ENCODE results near the gene SF3B2. TPM values are rescaled to one million over a fixed set of nuclear protein-coding genes. Genes with fewer than 3 reads are reported as not detected.

SF3B2 gene
- total and polyA plus RNA-seq, 9 of the 15 experiments (the other 6 are each of a cell fraction or from before 2014, with no cell fraction given), result 58.3 to 248 (median 157) TPM

GRCh38 chr11:66045177-66045639 lies 7.0 kb upstream of the SF3B2 start:
- FAIRE-seq (peak; percentile 85), ATAC-seq (peak; percentile 98), DNase-seq (ENCODE audit: extremely low read depth in 1 of 4, low spot score in 3 of 4) (peak; percentile 87 to 97 (median 95))
- no peaks in the 10 kb centered on the region for H4K20me1 ChIP-seq (replicated peaks; ENCODE audit: control insufficient read depth, insufficient read depth, low read length)
- 6% methylated on average over 11 of the region's 11 CpGs for WGBS (ENCODE audit: insufficient coverage, low coverage, missing lambda C conversion rate)
- CTCF ChIA-PET (ENCODE audit: low intra/inter-chr PET ratio), result interaction anchor here (0.5 to 1.9 kb wide), 3 partner anchors 24 to 89 kb away, joined by 3 to 5 read pairs (median 3); no protein-coding TSS in a partner anchor
- no peak overlapping the region for H3K27ac ChIP-seq (ENCODE audit: extremely low read depth, low read depth, low read length)
- H3K9me1 ChIP-seq (ENCODE audit: control insufficient read depth, insufficient read depth, low read length), result no peaks in the 10 kb centered on the region
- no peaks in the 10 kb centered on the region for H3K36me3 ChIP-seq (ENCODE audit: control insufficient read depth, insufficient read depth, low read length)
- peak overlapping the region; percentile 71 for H3K4me2 ChIP-seq (ENCODE audit: insufficient read depth, low read length)
- no peaks in the 10 kb centered on the region; a peak in 1 of 5 replicates for H3K27me3 ChIP-seq (ENCODE audit: control insufficient read depth in 2 of 2, insufficient read depth in 2 of 2, low read length in 2 of 2)
- H3K79me2 ChIP-seq (ENCODE audit: control insufficient read depth, insufficient read depth, low read length), result no peaks in the 10 kb centered on the region
- peak overlapping the region in 1 of 2 experiments; percentile 29; a peak in 1 of 4 replicates for H3K9ac ChIP-seq (ENCODE audit: insufficient read depth in 1 of 2, low read depth in 2 of 2, low read length in 2 of 2)
- peak overlapping the region; percentile 76 for H2AFZ ChIP-seq (ENCODE audit: low read depth, low read length)
- H3K9me3 ChIP-seq (replicated peaks; ENCODE audit: control insufficient read depth, insufficient read depth, low read depth, low read length), result no peaks in the 10 kb centered on the region
- H3K4me1 ChIP-seq (replicated peaks in 1 of 2; ENCODE audit: control insufficient read depth in 2 of 2, insufficient read depth in 2 of 2, low read length in 2 of 2), result peaks cover 0 to 8% of the 10 kb centered on the region in 2 experiments; a peak in 3 of 5 replicates
- in situ Hi-C loops (cut with MboI) (no loop called here), intact Hi-C loops (cut with micrococcal nuclease) (loop anchor here (1.0 kb wide), 1 partner anchor 37 kb away; no protein-coding TSS in a partner anchor)
- no peak overlapping the region for H3K4me3 ChIP-seq
- POLR2A ChIA-PET, result interaction anchor here (0.6 to 1.5 kb wide), 8 partner anchors 9 to 594 kb away, joined by 3 to 10 read pairs (median 3); partner anchors contain the start of gene CATSPER1
- no TSS peak for BruUV-seq (replicated peaks)
- TF ChIP-seq HDAC1 (IDR thresholded peaks at IDR 0.05) (no peak), TFAP4 (CRISPR knock-in tag; IDR thresholded peaks at IDR 0.05; ENCODE audit: borderline replicate concordance) (peak; percentile 99), FIP1L1 (IDR thresholded peaks at IDR 0.05; ENCODE audit: low read depth, low read length, poor library complexity, severe bottlenecking) (no peak), DACH1 (IDR thresholded peaks at IDR 0.05; ENCODE audit: partially characterized antibody) (peak; percentile 77), GABPB1 (CRISPR knock-in tag; IDR thresholded peaks at IDR 0.05) (0 out of 2 replicates have a peak, but pooled peaks have one; percentile 22), KLF16 (IDR thresholded peaks at IDR 0.05) (0 out of 2 replicates have a peak, but pooled peaks have one; percentile 24), CTBP1 (IDR thresholded peaks at IDR 0.05; ENCODE audit: borderline replicate concordance) (peak; percentile 73; the same call in 1 of the 2 replicates), ARID4B (CRISPR knock-in tag; IDR thresholded peaks at IDR 0.05) (no peak), SIN3A (IDR thresholded peaks at IDR 0.05; ENCODE audit: borderline replicate concordance in 2 of 2, control insufficient read depth in 1 of 2, low read depth in 2 of 2, low read length in 2 of 2) (peak in 1 of 2 experiments; percentile 76; a peak in 1 of 4 replicates), AFF4 (CRISPR knock-in tag; IDR thresholded peaks at IDR 0.05) (no peak), MAZ (CRISPR knock-in tag; conservative IDR thresholded peaks at IDR 0.05 in 1 of 2, IDR thresholded peaks at IDR 0.05 in 1 of 2) (peak; percentile 68 to 96), ZKSCAN1 (IDR thresholded peaks at IDR 0.05; ENCODE audit: low read depth, low read length) (peak; percentile 55; the same call in 1 of the 2 replicates)

All from K562 (cell line).